NCI-H2196 treated with DMSO at 0.1 percent for 48 hours (cell line): Measurements from ENCODE around the gene PKD2.
A peak's percentile ranks its signal among the peaks of the same experiment; 100 is the strongest.
"Not testable (repeated sequence)": the region's sequence is repeated elsewhere in the genome, so short reads cannot be mapped to it uniquely, and the experiment has no call there.

Source experiments
- DNase-seq: peaks from one replicate; lab custom pipeline; 2025; ENCODE audit not compliant: unreplicated experiment; lab: John Stamatoyannopoulos, UW

PKD2 gene

DNA sequence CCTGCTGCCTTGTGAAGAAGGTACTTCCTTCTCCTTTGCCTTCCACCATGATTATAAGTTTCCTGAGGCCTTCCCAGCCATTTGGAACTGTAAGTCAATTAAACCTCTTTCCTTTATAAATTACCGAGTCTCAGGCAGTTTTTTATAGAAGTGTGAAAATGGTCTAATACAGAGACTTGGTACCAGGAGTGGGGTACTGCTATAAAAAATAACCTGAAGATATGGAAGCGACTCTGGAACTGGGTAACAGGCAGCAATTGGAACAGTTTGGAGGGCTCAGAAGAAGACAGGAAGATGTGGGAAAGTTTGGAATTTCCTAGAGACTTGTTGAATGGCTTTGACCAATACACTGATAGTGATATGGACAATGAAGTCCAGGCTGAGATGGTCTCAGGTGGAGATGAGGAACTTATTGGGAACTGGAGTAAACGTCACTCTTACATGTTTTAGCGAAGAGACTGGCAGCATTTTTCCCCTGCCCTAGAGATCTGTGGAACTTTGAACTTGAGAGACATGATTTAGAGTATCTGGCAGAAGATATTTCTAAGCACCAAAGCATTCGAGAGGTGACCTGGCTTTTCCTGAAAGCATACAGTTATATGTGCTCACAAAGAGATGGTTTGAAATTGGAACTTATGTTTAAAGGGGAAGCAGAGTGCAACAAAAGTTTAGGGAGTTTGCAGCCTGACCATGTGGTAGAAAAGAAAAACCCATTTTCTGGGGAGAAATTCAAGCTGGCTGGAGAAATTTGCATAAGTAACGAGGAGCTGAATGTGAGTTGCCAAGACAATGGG, 18.6 kb downstream of the PKD2 start:
- DNase-seq: not testable (repeated sequence)

- no peak for DNase-seq
Observed at GRCh38 chr4:88027611-88028608, 20.5 kb downstream of the PKD2 start.

- DNase-seq: no peak
Observed at GRCh38 chr4:88028946-88029345, 21.5 kb downstream of the PKD2 start.

DNA sequence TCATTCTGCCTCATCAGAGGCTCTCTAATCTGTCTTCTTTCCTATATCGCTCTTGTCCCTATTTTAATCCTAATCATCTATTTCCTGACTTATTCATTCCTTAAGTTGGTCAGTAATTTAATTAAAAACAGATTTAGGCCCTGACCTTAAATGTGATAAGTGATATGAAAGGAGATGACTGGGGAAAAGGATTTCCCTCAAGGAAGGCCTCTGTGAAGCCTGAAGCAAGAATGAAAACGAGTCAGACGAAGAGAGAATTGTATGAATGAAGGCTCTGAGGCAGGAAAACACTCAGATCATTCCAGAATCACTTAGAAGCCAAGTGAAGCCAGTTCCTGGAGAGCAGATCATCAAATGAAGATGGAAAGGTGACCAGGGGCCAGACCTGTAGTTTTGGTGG, 22.1 kb downstream of the PKD2 start:
- DNase-seq: no peak

- no peak for DNase-seq
Observed at GRCh38 chr4:88030565-88031310, 23.3 kb downstream of the PKD2 start.

GRCh38 chr4:88033309-88033708, 25.9 kb downstream of the PKD2 start:
- DNase-seq: peak; percentile 1

GRCh38 chr4:88035292-88035691, 27.9 kb downstream of the PKD2 start:
- no peak for DNase-seq

DNA sequence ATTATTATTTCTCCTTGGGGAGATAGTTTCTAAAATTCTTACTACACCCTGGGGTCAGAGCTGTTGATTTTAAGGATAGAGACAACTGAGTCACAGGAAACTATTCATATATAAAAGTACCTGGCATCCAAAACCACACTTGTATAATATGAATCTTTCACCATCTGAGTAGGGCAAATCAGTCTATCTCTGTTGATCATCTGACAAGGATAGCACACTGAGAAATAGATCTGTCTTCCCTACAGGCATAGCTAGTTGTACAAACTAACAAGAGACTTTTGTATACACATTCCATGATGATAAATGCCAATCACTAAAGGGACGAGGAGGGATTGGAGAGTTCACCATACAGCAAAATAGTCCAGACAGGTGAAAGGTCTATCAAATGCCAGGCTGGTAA, 30.0 kb downstream of the PKD2 start:
- DNase-seq: no peak

DNA sequence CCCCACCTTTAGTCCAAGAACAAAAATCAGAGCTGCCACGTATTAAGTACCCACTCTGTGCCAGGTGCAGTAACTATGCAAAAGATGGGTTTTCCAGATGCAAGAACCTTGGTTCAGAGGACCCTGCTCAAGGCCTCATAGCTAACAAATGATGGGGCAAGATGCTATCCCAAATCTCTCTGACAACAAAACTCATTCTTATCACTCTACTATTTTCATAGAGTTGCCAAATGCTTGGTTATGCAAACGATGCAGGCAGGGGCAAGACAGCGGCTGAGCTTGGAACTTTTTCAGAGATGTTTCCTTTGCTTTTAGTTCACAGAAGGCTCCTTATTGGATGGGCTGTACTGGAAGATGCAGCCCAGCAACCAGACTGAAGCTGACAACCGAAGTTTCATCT, 30.5 kb downstream of the PKD2 start:
- no peak for DNase-seq

DNA sequence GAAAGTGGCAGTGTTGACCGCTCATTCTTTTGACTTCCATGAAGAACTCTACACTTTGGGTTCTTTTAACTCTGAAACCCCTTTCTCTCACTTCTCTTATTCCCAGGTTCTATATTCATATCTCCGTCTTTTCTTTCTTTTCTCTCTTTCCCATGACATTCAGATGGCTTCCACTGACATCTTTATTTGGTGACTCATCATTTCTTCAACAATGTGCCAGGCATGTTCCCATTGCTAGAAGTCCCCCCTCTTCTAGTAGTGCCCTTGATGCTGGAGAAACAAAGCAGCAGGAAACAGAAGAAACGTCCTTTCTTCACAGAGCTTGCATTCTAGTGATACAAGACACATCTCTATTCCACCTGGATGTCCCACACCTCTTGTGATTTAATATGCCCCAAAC, 33.3 kb downstream of the PKD2 start:
- no peak for DNase-seq

GRCh38 chr4:88041626-88042025, 34.2 kb downstream of the PKD2 start:
- DNase-seq: no peak

DNA sequence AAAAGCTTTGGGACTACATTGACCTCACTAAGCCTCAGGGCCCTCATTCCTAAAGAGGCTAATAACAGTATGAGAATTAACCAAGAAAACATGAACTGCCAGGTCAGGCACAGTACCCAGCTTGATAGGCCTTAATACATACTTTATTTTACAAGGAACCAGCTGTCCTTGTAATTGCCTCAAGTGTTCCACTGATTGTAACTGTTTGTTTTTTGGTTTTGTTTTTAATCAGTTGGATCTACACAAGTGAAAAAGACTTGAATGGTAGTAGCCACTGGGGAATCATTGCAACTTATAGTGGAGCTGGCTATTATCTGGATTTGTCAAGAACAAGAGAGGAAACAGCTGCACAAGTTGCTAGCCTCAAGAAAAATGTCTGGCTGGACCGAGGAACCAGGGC, 35.6 kb downstream of the PKD2 start:
- no peak for DNase-seq

DNA sequence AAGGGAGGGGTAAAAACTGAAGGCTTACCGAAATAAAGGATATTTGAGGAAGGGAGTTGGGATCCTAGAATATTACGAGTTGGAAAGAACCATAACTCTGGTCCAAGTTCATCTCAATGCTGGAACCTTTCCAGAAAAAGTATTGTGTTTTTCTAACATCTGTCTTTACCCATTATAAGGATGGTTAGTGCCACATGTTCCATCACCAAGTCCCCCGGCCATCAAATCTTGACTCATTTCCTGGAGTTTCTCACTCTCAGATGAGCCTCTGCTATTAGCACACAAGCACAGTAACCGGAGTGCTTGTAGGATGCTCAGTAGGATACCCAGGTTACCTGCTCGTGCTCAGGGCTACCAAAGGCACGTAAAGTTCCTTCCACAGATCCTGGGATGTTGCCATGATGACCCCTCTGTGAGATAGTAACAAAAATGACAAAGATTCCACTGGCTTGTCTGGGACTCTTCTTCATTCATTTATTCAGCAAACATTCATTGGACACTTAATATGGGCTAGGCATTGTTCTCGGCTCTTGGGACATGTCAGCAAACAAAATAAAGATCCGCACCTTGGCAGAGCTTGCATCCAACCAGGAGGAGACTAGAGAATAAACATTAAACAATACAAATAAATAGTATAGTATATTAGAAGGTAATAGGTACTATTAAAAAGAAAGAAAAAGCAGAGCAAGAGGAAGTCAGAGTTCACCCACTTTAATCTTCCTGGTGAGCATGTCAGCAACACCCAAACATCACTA, 36.3 kb downstream of the PKD2 start:
- DNase-seq: no peak

- DNase-seq: no peak
Observed at GRCh38 chr4:88045021-88045420, 37.6 kb downstream of the PKD2 start.

DNA sequence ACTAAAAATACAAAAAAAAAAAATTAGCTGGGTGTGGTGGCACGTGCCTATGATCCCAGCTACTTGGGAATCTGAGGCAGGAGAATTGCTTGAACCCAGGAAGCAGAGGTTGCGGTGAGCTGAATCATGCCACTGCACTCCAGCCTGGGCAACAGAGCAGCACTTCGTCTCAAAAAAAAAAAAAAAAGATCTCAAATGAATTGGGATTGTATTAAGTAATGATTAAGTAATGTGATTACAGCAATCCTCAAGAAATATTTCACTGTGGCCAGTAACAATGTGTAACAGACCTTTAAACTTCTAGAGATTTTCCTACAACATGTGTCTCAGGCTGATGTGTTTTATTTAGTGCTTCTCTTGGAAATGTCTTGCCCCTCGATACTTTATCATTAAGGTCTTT, 46.8 kb downstream of the PKD2 start:
- DNase-seq: no peak

GRCh38 chr4:88054901-88055300, 47.5 kb downstream of the PKD2 start:
- no peak for DNase-seq

DNA sequence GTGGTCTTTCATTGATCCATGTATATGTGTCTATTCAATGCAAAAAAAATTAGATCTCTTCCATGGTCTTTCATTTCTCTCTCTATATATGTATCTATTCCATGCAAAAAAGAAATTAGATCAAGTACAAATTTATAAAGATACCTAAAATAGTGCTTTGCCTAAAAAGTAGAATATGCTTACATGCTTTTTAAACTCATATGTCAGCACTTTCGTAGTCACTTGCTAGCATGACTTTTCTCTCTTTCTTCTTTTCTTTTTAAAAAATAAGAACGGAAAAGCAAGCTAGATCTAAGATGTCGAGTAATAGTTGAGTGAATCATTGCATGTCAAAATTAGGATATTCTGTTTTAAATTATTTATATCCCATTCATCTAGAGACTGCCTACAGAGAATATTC, 50.9 kb downstream of the PKD2 start:
- DNase-seq: no peak

- no peak for DNase-seq
Observed at GRCh38 chr4:88059766-88060165, 52.3 kb downstream of the PKD2 start.

GRCh38 chr4:88060431-88060830, 53.0 kb downstream of the PKD2 start:
- no peak for DNase-seq

DNA sequence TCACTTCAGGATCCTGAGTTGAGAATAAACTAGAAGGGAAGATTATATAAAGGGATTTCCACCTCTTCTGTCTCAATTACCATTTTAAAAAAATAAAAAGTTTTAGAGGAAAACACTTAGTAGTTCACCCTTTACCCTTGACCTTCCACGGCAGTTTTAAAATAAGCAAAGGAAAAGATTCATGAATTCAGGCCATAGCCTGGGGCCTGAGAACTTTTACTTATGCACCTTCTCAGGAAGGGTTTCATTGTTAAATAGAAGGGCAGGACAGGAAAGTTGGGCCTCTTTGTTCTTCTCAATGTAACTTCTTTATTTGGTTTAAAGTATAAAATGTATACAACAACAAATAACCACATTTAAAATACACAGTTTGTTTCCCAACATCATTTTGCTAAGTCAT, 54.9 kb downstream of the PKD2 start:
- DNase-seq: no peak

DNA sequence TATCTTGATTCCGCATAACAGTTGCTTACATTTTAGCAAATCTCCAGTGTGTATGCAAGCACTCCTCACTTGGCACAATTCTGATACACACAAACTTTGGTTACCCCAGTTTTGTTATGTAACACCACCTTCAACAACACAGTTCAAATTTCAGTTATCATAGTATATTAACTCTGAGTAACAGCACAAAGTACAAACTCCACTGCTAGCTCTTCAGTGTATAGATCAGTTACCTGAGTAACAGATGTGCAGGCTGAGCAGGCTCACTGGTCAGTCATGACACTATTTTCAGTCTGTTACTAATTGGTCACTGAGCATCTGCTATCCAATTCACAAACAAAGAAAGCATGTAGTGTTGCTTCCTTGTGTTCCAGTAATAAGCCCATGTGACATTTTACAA, 55.4 kb downstream of the PKD2 start:
- DNase-seq: no peak
